GM12878 (cell line): ENCODE data around the gene INO80B. TPM values are rescaled to one million over a fixed set of nuclear protein-coding genes. Genes with fewer than 3 reads are reported as not detected.

Experiments
- ASH2L ChIP-seq: fragments of 300-600, 200-600 bp; sonication (generic); IDR thresholded peaks from 2 replicates; pipeline ENCODE4 v1.6.1; 2017; ENCODE audit warnings: low read depth, mild to moderate bottlenecking, borderline replicate concordance
- CEBPZ ChIP-seq: fragments of 150-350 bp; IDR thresholded peaks from 2 replicates; pipeline ENCODE4 v1.6.1; 2016; ENCODE audit warnings: low read depth, low read length
- CHD1 ChIP-seq: IDR thresholded peaks from 2 replicates; pipeline ENCODE4 v1.6.1; 2012; ENCODE audit warnings: low read depth, low read length, improper control_type of control experiment
- ELK1 ChIP-seq: IDR thresholded peaks from 2 replicates; pipeline ENCODE4 v1.6.1; 2012; ENCODE audit warnings: low read depth, low read length, improper control_type of control experiment
- FOS ChIP-seq: IDR thresholded peaks from 3 replicates; pipeline ENCODE4 v1.6.1; 2011; ENCODE audit warnings: borderline replicate concordance; ENCODE audit not compliant: insufficient read length; ENCODE audit errors: extremely low read depth
- GATAD2B ChIP-seq: fragments of 450-650 bp; conservative IDR thresholded peaks from 2 replicates; pipeline ENCODE4 v1.6.1; 2017; ENCODE audit warnings: low read depth, mild to moderate bottlenecking, moderate library complexity
- HSF1 ChIP-seq: fragments of 150-350 bp; IDR thresholded peaks from 2 replicates; pipeline ENCODE4 v1.6.1; 2014; ENCODE audit warnings: mild to moderate bottlenecking, low read depth, low read length
- KLF5 ChIP-seq: fragments of 450-650 bp; IDR thresholded peaks from 2 replicates; pipeline ENCODE4 v1.6.1; 2014; ENCODE audit warnings: mild to moderate bottlenecking; ENCODE audit not compliant: partially characterized antibody
- MEF2B ChIP-seq: fragments of 450-650 bp; IDR thresholded peaks from 2 replicates; pipeline ENCODE4 v1.6.1; 2018; ENCODE audit warnings: mild to moderate bottlenecking, moderate library complexity; ENCODE audit not compliant: partially characterized antibody, poor library complexity, severe bottlenecking
- MTA2 ChIP-seq: fragments of 450-650 bp; IDR thresholded peaks from 2 replicates; pipeline ENCODE4 v1.6.1; 2016; ENCODE audit warnings: low read depth, mild to moderate bottlenecking, moderate library complexity
- NR2C1 ChIP-seq: fragments of 450-650 bp; IDR thresholded peaks from 2 replicates; pipeline ENCODE4 v1.6.1; 2017; ENCODE audit warnings: antibody characterized with exemption, mild to moderate bottlenecking, moderate library complexity
- NR2F1 ChIP-seq: fragments of 450-650 bp; conservative IDR thresholded peaks from 2 replicates; pipeline ENCODE4 v1.6.1; 2017; ENCODE audit warnings: mild to moderate bottlenecking
- RBBP5 ChIP-seq: fragments of 200-600 bp; sonication (generic); conservative IDR thresholded peaks from 2 replicates; pipeline ENCODE4 v1.6.1; 2016
- RFX5 ChIP-seq: IDR thresholded peaks from 2 replicates; pipeline ENCODE4 v1.6.1; 2011; ENCODE audit warnings: low read depth, low read length, improper control_type of control experiment
- SIX5 ChIP-seq: IDR thresholded peaks from 2 replicates; pipeline ENCODE4 v1.6.1; 2011; ENCODE audit warnings: mild to moderate bottlenecking, low read depth, low read length, moderate library complexity; ENCODE audit not compliant: severe bottlenecking
- SRF ChIP-seq, 2 experiments: IDR thresholded peaks; 2 replicates each; pipeline ENCODE4 v1.6.1; 2011; ENCODE audit warnings: low read depth in 2 of 2, low read length in 2 of 2, mild to moderate bottlenecking in 1 of 2, moderate library complexity in 1 of 2
- TCF12 ChIP-seq: IDR thresholded peaks from 2 replicates; pipeline ENCODE4 v1.6.1; 2011; ENCODE audit warnings: low read depth, mild to moderate bottlenecking, low read length
- TCF3 ChIP-seq: IDR thresholded peaks from 2 replicates; pipeline ENCODE4 v1.6.1; 2012; ENCODE audit warnings: low read depth, mild to moderate bottlenecking, low read length, borderline replicate concordance; ENCODE audit not compliant: insufficient read depth
- ZBED1 ChIP-seq: IDR thresholded peaks from 2 replicates; pipeline ENCODE4 v1.6.1; 2016; ENCODE audit warnings: borderline replicate concordance
- polyA plus RNA-seq, 11 experiments: library from polyadenylated mRNA; depleted of rRNA in 4 of 11; unstranded in 6 of 11; stranded (reverse) in 5 of 11; fragments of >200 nt; fragmentation: Nextera tagmentation in 4 of 11; fragmentation: Illumina TruSeq in 1 of 11; extraction: Ambion mirVana in 4 of 11; extraction: Trizol in 1 of 11; gene quantifications; 1 replicate in 1 of 11; 2 replicates in 10 of 11; pipeline versions ENCODE4 v1.2.1 to v1.2.3, GENCODE V29; 2011 to 2016; ENCODE audit warnings: inconsistent platforms in 2 of 11, missing spikeins in 2 of 11, low read depth in 1 of 11
- total RNA-seq, 4 experiments: library from RNA; depleted of rRNA in 3 of 4; stranded (reverse); fragments of >200 nt in 3 of 4; fragmentation: Illumina TruSeq in 1 of 4; extraction: Trizol in 1 of 4; gene quantifications; 2 replicates each; pipeline versions ENCODE4 v1.2.1 to v1.2.3, GENCODE V29; 2013 to 2021
- TF ChIP-seq, protein P1 (sequence below): fragments of 450-650 bp; IDR thresholded peaks from 2 replicates; pipeline ENCODE4 v1.6.1; 2017; ENCODE audit warnings: mild to moderate bottlenecking, low read depth, inconsistent platforms; ENCODE audit not compliant: poor library complexity, severe bottlenecking

INO80B gene
- total and polyA plus RNA-seq, 10 of the 15 experiments (the other 5 are each of a cell fraction or from before 2014, with no cell fraction given), result 1.3 to 26.7 (median 11.1) TPM

- TF ChIP-seq CEBPZ (0 out of 2 replicates have a peak, but pooled peaks have one; percentile 10), NR2C1 (peak; percentile 99), TCF3 (0 out of 2 replicates have a peak, but pooled peaks have one; percentile 27), SRF (IDR thresholded peaks at IDR 0.05; ENCODE audit: low read depth in 2 of 2, low read length in 2 of 2) (0 out of 4 replicates have a peak, but pooled peaks of 1 of the 2 experiments have one; percentile 27), NR2F1 (peak; percentile 52), ZBED1 (no peak), RFX5 (no peak), HSF1 (no peak), RBBP5 (peak; percentile 68; the same call in 1 of the 2 replicates), FOS (no peak), KLF5 (peak; percentile 53), TCF12 (peak; percentile 40; the same call in 1 of the 2 replicates), MTA2 (peak; percentile 96), SIX5 (peak; percentile 83), ASH2L (peak; percentile 68; the same call in 1 of the 2 replicates), ELK1 (peak; percentile 66), CHD1 (no peak), MEF2B (peak; percentile 4), GATAD2B (0 out of 2 replicates have a peak, but pooled peaks have one; percentile 43)
- TF ChIP-seq, protein P1, sequence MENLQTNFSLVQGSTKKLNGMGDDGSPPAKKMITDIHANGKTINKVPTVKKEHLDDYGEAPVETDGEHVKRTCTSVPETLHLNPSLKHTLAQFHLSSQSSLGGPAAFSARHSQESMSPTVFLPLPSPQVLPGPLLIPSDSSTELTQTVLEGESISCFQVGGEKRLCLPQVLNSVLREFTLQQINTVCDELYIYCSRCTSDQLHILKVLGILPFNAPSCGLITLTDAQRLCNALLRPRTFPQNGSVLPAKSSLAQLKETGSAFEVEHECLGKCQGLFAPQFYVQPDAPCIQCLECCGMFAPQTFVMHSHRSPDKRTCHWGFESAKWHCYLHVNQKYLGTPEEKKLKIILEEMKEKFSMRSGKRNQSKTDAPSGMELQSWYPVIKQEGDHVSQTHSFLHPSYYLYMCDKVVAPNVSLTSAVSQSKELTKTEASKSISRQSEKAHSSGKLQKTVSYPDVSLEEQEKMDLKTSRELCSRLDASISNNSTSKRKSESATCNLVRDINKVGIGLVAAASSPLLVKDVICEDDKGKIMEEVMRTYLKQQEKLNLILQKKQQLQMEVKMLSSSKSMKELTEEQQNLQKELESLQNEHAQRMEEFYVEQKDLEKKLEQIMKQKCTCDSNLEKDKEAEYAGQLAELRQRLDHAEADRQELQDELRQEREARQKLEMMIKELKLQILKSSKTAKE, result peak; percentile 87
These were observed 28.2 kb downstream of the INO80B start, which contains the start of the genes CCDC142 and TTC31 (continued) for GRCh38 chr2:74482801-74483674.
